ENCODE results near the gene ZNF488.

ZNF488 gene

GRCh38 chr10:47365431-47366180 is 18.5 kb downstream of the ZNF488 start:
- no peak for DNase-seq

GRCh38 chr10:47364911-47365310 is 19.2 kb downstream of the ZNF488 start:
- DNase-seq, result no peak

- DNase-seq, result no peak
Observed at GRCh38 chr10:47364366-47364765, 19.7 kb downstream of the ZNF488 start.

GRCh38 chr10:47363781-47364180 is 20.3 kb downstream of the ZNF488 start:
- DNase-seq, result no peak

GRCh38 chr10:47362199-47362598 is 21.9 kb downstream of the ZNF488 start:
- no peak for DNase-seq

- DNase-seq, result peak; percentile 13
Observed at GRCh38 chr10:47361293-47361692, 22.8 kb downstream of the ZNF488 start.

GRCh38 chr10:47360419-47361040 is 23.6 kb downstream of the ZNF488 start:
- no peak for DNase-seq

- DNase-seq, result no peak
Observed at GRCh38 chr10:47359626-47360418, 24.3 kb downstream of the ZNF488 start.

GRCh38 chr10:47359101-47359500 is 25.0 kb downstream of the ZNF488 start:
- DNase-seq, result no peak

GRCh38 chr10:47358457-47358856 is 25.6 kb downstream of the ZNF488 start:
- no peak for DNase-seq

GRCh38 chr10:47357911-47358310 is 26.2 kb downstream of the ZNF488 start:
- DNase-seq, result no peak

GRCh38 chr10:47357131-47357582 is 26.9 kb downstream of the ZNF488 start:
- DNase-seq, result no peak

- no peak for DNase-seq
Observed at GRCh38 chr10:47356708-47357107, 27.4 kb downstream of the ZNF488 start.

- DNase-seq, result no peak
Observed at GRCh38 chr10:47354900-47355299, 29.2 kb downstream of the ZNF488 start.

GRCh38 chr10:47354165-47354564 is 29.9 kb downstream of the ZNF488 start:
- DNase-seq, result no peak

- DNase-seq, result no peak
Observed at GRCh38 chr10:47353351-47353750, 30.7 kb downstream of the ZNF488 start.

GRCh38 chr10:47351899-47352815 is 31.9 kb downstream of the ZNF488 start:
- no peak for DNase-seq

GRCh38 chr10:47350671-47351640 is 33.1 kb downstream of the ZNF488 start:
- no peak for DNase-seq

- no peak for DNase-seq
Observed at GRCh38 chr10:47349941-47350371, 34.1 kb downstream of the ZNF488 start.

GRCh38 chr10:47349516-47349915 is 34.6 kb downstream of the ZNF488 start:
- DNase-seq, result no peak

Data from fibroblast of skin of right quadriceps (primary cell).